WTC11 (cell line): ENCODE data around the gene CC2D1A. TPM values are rescaled to one million over a fixed set of nuclear protein-coding genes. Genes with fewer than 3 reads are reported as not detected.

Experiments used
- ATAC-seq: fragments of 200-7000 bp; cut with Tn5 transposase; 2 replicates; pipeline ENCODE4 v1.10.0; 2021; ENCODE audit warnings: mild to moderate bottlenecking, moderate library complexity
- CTCF ChIA-PET: fragments of 300-600 bp; sonication (Branson Sonifier 250); formaldehyde crosslinking; loops from one replicate; lab custom pipeline; 2021; ENCODE audit warnings: antibody characterized with exemption; lab: Charles Lee
- POLR2A ChIA-PET: fragments of 350-600 bp; sonication (Branson Sonifier 250); formaldehyde crosslinking; loops from one replicate; lab custom pipeline; 2021; ENCODE audit warnings: antibody characterized with exemption; lab: Charles Lee
- DNase-seq: peaks from one replicate; pipeline ENCODE4 v3.0.0; 2021; ENCODE audit warnings: low spot score
- H3K27ac Mint-ChIP-seq: 2 replicates; pipeline ENCODE4 v1.8.0; 2021; ENCODE audit warnings: mixed read lengths
- H3K27me3 Mint-ChIP-seq: 2 replicates; pipeline ENCODE4 v1.8.0; 2021; ENCODE audit warnings: low read depth, mild to moderate bottlenecking, moderate library complexity, mixed read lengths
- H3K36me3 Mint-ChIP-seq: 2 replicates; pipeline ENCODE4 v1.8.0; 2021; ENCODE audit warnings: mixed read lengths
- H3K4me1 Mint-ChIP-seq: 2 replicates; pipeline ENCODE4 v1.8.0; 2022; ENCODE audit warnings: mixed read lengths
- H3K4me3 Mint-ChIP-seq: 2 replicates; pipeline ENCODE4 v1.8.0; 2021; ENCODE audit warnings: mild to moderate bottlenecking, moderate library complexity, mixed read lengths
- H3K9me3 Mint-ChIP-seq: 2 replicates; pipeline ENCODE4 v1.8.0; 2021; ENCODE audit warnings: mixed read lengths
- CDX4 ChIP-seq: fragments of 250-450 bp; sonication (Bioruptor Pico); IDR thresholded peaks from 2 replicates; pipeline ENCODE4 v1.9.0; 2021; ENCODE audit warnings: moderate library complexity, mild to moderate bottlenecking, inconsistent platforms, borderline replicate concordance
- E2F4 ChIP-seq: sonication (generic); formaldehyde crosslinking; IDR thresholded peaks from 2 replicates; pipeline ENCODE4 v1.8.1; 2022; ENCODE audit warnings: low read depth, mild to moderate bottlenecking, moderate library complexity, missing genetic modification reagents, borderline replicate concordance
- FOXJ3 ChIP-seq: sonication (generic); formaldehyde crosslinking; IDR thresholded peaks from 2 replicates; pipeline ENCODE4 v1.9.0; 2021; ENCODE audit warnings: missing genetic modification reagents, mild to moderate bottlenecking, borderline replicate concordance
- FOXK1 ChIP-seq: sonication (generic); formaldehyde crosslinking; IDR thresholded peaks from 2 replicates; pipeline ENCODE4 v1.8.0; 2022; ENCODE audit warnings: mild to moderate bottlenecking, moderate library complexity, missing genetic modification reagents
- FOXP1 ChIP-seq: sonication (generic); formaldehyde crosslinking; IDR thresholded peaks from 2 replicates; pipeline ENCODE4 v1.8.0; 2022; ENCODE audit warnings: missing genetic modification reagents, mild to moderate bottlenecking, moderate library complexity, borderline replicate concordance
- IRF2 ChIP-seq: sonication (generic); formaldehyde crosslinking; IDR thresholded peaks from 2 replicates; pipeline ENCODE4 v1.8.0; 2022; ENCODE audit warnings: low read depth, missing genetic modification reagents, borderline replicate concordance
- NFE2L1 ChIP-seq: sonication (generic); formaldehyde crosslinking; IDR thresholded peaks from 2 replicates; pipeline ENCODE4 v1.8.1; 2023; ENCODE audit warnings: missing genetic modification reagents
- TEAD4 ChIP-seq: sonication (generic); formaldehyde crosslinking; IDR thresholded peaks from 2 replicates; pipeline ENCODE4 v1.8.0; 2022; ENCODE audit warnings: mild to moderate bottlenecking, missing genetic modification reagents
- ZNF121 ChIP-seq: sonication (generic); formaldehyde crosslinking; IDR thresholded peaks from 2 replicates; pipeline ENCODE4 v1.8.0; 2023; ENCODE audit warnings: missing genetic modification reagents
- ZNF138 ChIP-seq: sonication (generic); formaldehyde crosslinking; conservative IDR thresholded peaks from 2 replicates; pipeline ENCODE4 v1.8.1; 2022; ENCODE audit warnings: mild to moderate bottlenecking, moderate library complexity, missing genetic modification reagents
- ZNF396 ChIP-seq: fragments of 250-450 bp; sonication (Bioruptor Pico); IDR thresholded peaks from 2 replicates; pipeline ENCODE4 v1.8.0; 2021; ENCODE audit warnings: mild to moderate bottlenecking, moderate library complexity, borderline replicate concordance
- ZNF671 ChIP-seq: fragments of 250-450 bp; sonication (Bioruptor Pico); IDR thresholded peaks from 2 replicates; pipeline ENCODE4 v1.8.0; 2021; ENCODE audit warnings: mild to moderate bottlenecking
- total RNA-seq: library from RNA; stranded (reverse); gene quantifications from 3 replicates; pipeline ENCODE4 v1.2.3, GENCODE V29; 2021
- TF ChIP-seq, protein P1 (sequence below): sonication (generic); formaldehyde crosslinking; IDR thresholded peaks from 2 replicates; pipeline ENCODE4 v1.8.0; 2023; ENCODE audit warnings: mild to moderate bottlenecking, missing genetic modification reagents
- TF ChIP-seq, protein P2 (sequence below): fragments of 250-450 bp; sonication (Bioruptor Pico); IDR thresholded peaks from 2 replicates; pipeline ENCODE4 v2.1.2; 2022; ENCODE audit warnings: mild to moderate bottlenecking, moderate library complexity
- TF ChIP-seq, protein P3 (sequence below): fragments of 250-450 bp; sonication (Bioruptor Pico); conservative IDR thresholded peaks from 2 replicates; pipeline ENCODE4 v1.9.0; 2021; ENCODE audit warnings: mild to moderate bottlenecking
- TF ChIP-seq, protein P4 (sequence below): sonication (generic); formaldehyde crosslinking; IDR thresholded peaks from 2 replicates; pipeline ENCODE4 v1.8.0; 2023; ENCODE audit warnings: missing genetic modification reagents, mild to moderate bottlenecking, borderline replicate concordance

Gene CC2D1A
- total RNA-seq, 1 experiment from 2014 or later, result 44.2 TPM

DNA sequence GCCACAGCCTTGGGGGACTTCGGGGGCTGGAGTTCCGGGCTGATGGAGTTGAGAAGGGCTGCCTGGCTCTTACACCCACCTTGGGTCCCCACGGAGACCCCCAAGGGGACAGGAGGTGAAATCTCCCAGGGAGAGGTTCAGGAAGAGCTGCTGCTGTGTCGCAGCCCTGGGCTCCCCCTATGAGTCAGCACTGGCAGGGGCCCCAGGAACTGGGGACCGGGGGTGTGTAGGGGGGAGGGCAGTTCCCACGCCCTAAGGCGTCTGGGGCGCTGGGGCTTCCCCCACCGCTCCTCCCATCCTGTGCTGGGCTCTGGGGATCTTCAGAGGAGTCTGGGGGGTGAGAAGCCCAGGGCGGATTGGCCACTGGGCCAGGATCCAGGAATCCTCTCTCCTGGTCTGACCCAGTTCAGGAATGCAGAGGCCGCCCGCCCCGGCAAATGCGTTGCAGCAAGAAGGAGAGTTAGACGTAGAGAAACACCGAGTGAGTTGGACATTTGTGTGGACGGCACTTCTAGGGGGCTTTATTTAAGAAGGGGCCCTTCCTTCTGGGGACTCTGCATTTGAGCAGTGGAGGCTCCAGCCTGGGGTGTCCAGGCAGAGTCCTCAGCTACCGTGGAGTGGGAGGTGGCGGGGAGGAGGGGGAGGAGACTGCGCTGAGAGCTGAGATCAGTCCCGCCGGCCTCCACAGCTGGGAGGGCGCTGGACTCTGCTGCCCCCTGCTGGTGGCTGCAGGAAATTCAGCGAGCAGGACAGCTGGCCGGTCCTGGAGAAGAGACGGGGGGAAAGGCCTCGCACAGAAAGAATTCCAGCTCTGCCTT, 44.1 kb upstream of the CC2D1A start (continued):
- TF ChIP-seq E2F4 (CRISPR knock-in tag) (no peak), TEAD4 (CRISPR knock-in tag) (no peak)

GRCh38 chr19:13864046-13864666, 41.8 kb upstream of the CC2D1A start:
- Mint-ChIP-seq H3K4me3 (peak overlapping the region; percentile 67), H3K27ac (no peak overlapping the region), H3K4me1 (peaks cover 13% of the 10 kb centered on the region), H3K9me3 (no peaks in the 10 kb centered on the region), H3K27me3 (peaks cover 64% of the 10 kb centered on the region), H3K36me3 (no peaks in the 10 kb centered on the region)
- ChIA-PET POLR2A (interaction anchor here (0.7 to 1.6 kb wide), 2 partner anchors 17 to 109 kb away, joined by 3 to 4 read pairs; no protein-coding TSS in a partner anchor), CTCF (interaction anchor here (0.8 to 7.4 kb wide), 10 partner anchors 12 to 616 kb away, joined by 3 to 80 read pairs (median 8); partner anchors contain the start of genes C19orf53 and MISP3)
- DNase-seq (no peak), ATAC-seq (no peak; the same call in 1 of the 2 replicates)
- TF ChIP-seq, protein P1, sequence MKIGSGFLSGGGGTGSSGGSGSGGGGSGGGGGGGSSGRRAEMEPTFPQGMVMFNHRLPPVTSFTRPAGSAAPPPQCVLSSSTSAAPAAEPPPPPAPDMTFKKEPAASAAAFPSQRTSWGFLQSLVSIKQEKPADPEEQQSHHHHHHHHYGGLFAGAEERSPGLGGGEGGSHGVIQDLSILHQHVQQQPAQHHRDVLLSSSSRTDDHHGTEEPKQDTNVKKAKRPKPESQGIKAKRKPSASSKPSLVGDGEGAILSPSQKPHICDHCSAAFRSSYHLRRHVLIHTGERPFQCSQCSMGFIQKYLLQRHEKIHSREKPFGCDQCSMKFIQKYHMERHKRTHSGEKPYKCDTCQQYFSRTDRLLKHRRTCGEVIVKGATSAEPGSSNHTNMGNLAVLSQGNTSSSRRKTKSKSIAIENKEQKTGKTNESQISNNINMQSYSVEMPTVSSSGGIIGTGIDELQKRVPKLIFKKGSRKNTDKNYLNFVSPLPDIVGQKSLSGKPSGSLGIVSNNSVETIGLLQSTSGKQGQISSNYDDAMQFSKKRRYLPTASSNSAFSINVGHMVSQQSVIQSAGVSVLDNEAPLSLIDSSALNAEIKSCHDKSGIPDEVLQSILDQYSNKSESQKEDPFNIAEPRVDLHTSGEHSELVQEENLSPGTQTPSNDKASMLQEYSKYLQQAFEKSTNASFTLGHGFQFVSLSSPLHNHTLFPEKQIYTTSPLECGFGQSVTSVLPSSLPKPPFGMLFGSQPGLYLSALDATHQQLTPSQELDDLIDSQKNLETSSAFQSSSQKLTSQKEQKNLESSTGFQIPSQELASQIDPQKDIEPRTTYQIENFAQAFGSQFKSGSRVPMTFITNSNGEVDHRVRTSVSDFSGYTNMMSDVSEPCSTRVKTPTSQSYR (CRISPR knock-in tag), result no peak
- TF ChIP-seq, protein P2, sequence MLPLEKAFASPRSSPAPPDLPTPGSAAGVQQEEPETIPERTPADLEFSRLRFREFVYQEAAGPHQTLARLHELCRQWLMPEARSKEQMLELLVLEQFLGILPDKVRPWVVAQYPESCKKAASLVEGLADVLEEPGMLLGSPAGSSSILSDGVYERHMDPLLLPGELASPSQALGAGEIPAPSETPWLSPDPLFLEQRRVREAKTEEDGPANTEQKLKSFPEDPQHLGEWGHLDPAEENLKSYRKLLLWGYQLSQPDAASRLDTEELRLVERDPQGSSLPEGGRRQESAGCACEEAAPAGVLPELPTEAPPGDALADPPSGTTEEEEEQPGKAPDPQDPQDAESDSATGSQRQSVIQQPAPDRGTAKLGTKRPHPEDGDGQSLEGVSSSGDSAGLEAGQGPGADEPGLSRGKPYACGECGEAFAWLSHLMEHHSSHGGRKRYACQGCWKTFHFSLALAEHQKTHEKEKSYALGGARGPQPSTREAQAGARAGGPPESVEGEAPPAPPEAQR, result no peak
- TF ChIP-seq FOXP1 (CRISPR knock-in tag) (no peak), ZNF396 (no peak), CDX4 (CRISPR knock-in tag) (no peak), IRF2 (CRISPR knock-in tag) (no peak), NFE2L1 (no peak), FOXK1 (CRISPR knock-in tag) (no peak), ZNF121 (CRISPR knock-in tag) (no peak), FOXJ3 (CRISPR knock-in tag) (no peak), ZNF138 (CRISPR knock-in tag) (no peak), ZNF671 (CRISPR knock-in tag) (no peak)
- TF ChIP-seq, protein P3, sequence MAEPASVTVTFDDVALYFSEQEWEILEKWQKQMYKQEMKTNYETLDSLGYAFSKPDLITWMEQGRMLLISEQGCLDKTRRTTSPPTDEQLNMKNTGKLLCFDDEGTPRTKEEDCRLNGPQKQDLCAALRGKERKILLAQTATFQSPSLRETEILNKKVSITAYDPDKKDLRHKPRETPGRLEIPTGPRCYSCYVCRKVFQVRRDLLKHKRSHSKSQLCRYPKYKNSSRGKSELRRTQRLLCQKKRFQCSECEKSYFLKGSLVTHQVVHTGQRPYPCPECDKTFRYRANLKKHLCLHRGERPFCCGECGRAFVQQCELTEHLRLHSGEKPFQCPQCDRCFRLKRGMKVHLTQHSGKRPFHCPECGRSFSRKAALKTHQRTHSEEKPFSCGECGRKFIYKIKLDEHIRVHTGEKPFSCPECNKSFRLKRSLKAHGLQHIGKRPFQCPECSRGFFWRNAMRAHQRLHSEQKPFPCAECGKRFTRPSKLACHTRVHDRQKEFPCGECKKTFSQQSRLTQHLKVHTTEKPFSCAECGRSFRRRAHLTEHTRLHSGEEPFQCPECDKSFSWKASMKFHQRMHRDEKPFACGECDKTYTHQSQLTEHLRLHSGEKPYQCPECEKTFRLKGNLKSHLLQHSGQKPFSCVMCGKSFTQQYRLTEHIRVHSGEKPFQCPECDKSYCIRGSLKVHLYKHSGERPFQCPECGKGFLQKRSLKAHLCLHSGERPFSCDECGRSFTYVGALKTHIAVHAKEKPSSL (CRISPR knock-in tag), result no peak
- TF ChIP-seq, protein P4, sequence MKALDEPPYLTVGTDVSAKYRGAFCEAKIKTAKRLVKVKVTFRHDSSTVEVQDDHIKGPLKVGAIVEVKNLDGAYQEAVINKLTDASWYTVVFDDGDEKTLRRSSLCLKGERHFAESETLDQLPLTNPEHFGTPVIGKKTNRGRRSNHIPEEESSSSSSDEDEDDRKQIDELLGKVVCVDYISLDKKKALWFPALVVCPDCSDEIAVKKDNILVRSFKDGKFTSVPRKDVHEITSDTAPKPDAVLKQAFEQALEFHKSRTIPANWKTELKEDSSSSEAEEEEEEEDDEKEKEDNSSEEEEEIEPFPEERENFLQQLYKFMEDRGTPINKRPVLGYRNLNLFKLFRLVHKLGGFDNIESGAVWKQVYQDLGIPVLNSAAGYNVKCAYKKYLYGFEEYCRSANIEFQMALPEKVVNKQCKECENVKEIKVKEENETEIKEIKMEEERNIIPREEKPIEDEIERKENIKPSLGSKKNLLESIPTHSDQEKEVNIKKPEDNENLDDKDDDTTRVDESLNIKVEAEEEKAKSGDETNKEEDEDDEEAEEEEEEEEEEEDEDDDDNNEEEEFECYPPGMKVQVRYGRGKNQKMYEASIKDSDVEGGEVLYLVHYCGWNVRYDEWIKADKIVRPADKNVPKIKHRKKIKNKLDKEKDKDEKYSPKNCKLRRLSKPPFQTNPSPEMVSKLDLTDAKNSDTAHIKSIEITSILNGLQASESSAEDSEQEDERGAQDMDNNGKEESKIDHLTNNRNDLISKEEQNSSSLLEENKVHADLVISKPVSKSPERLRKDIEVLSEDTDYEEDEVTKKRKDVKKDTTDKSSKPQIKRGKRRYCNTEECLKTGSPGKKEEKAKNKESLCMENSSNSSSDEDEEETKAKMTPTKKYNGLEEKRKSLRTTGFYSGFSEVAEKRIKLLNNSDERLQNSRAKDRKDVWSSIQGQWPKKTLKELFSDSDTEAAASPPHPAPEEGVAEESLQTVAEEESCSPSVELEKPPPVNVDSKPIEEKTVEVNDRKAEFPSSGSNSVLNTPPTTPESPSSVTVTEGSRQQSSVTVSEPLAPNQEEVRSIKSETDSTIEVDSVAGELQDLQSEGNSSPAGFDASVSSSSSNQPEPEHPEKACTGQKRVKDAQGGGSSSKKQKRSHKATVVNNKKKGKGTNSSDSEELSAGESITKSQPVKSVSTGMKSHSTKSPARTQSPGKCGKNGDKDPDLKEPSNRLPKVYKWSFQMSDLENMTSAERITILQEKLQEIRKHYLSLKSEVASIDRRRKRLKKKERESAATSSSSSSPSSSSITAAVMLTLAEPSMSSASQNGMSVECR (CRISPR knock-in tag), result no peak
